ENCODE data around the gene GANAB. TPM values are rescaled to one million over a fixed set of nuclear protein-coding genes. Genes with fewer than 3 reads are reported as not detected.
A peak's percentile ranks its signal among the peaks of the same experiment; 100 is the strongest.

The GANAB gene
- total RNA-seq, 1 experiment from 2014 or later = 98.5 TPM

DNA sequence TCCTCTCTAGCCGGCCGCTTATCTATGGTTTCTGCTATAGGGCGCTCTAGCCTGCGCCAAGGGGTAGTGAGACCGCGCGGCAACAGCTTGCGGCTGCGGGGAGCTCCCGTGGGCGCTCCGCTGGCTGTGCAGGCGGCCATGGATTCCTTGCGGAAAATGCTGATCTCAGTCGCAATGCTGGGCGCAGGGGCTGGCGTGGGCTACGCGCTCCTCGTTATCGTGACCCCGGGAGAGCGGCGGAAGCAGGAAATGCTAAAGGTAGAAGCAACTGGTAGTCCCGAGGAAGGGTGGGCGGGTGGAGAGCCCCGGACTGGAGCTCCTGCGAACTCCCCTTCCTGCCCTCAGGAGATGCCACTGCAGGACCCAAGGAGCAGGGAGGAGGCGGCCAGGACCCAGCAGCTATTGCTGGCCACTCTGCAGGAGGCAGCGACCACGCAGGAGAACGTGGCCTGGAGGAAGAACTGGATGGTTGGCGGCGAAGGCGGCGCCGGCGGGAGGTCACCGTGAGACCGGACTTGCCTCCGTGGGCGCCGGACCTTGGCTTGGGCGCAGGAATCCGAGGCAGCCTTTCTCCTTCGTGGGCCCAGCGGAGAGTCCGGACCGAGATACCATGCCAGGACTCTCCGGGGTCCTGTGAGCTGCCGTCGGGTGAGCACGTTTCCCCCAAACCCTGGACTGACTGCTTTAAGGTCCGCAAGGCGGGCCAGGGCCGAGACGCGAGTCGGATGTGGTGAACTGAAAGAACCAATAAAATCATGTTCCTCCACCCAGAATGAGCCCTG lies 25.4 kb upstream of the GANAB start, which contains the start of the genes LBHD1 and UQCC3:
TSS of gene LBHD1 (minus strand) at position 660 of the 782 bp plus-strand sequence. CDS start 2,236 bp downstream, outside the sequence.
TSS of gene UQCC3 (plus strand) at position 66 of the 782 bp plus-strand sequence. CDS start at position 139, 73 bp downstream.
- Histone ChIP-seq H3K4me1 (ENCODE audit: low read length) (peaks cover 39% of the 10 kb centered on the region), H3K9ac (ENCODE audit: low read length) (peak within 1 kb of the TSS; percentile 96), H2AFZ (ENCODE audit: low read length) (peak within 1 kb of the TSS; percentile 17; the same call in 1 of the 2 replicates), H3K9me2 (replicated peaks; ENCODE audit: insufficient read depth, low read length) (no peaks in the 10 kb centered on the region), H3K4me3 (ENCODE audit: low read length) (peak within 1 kb of the TSS; percentile 95), H3K27me3 (ENCODE audit: low read length) (no peaks in the 10 kb centered on the region), H3K9me3 (ENCODE audit: low read length) (no peaks in the 10 kb centered on the region), H3K27ac (ENCODE audit: low read length) (peak within 1 kb of the TSS; percentile 88), H3K4me2 (ENCODE audit: low read depth, low read length, poor library complexity, severe bottlenecking) (peak within 1 kb of the TSS; percentile 93), H3K79me2 (ENCODE audit: low read length) (peaks cover 63% of the 10 kb centered on the region), H3K36me3 (ENCODE audit: insufficient read depth, low read length) (peaks cover 8% of the 10 kb centered on the region; the same call in 1 of the 2 replicates), H4K20me1 (ENCODE audit: insufficient read depth, low read depth, low read length) (no peaks in the 10 kb centered on the region)
- peak; percentile 96 for DNase-seq

DNA sequence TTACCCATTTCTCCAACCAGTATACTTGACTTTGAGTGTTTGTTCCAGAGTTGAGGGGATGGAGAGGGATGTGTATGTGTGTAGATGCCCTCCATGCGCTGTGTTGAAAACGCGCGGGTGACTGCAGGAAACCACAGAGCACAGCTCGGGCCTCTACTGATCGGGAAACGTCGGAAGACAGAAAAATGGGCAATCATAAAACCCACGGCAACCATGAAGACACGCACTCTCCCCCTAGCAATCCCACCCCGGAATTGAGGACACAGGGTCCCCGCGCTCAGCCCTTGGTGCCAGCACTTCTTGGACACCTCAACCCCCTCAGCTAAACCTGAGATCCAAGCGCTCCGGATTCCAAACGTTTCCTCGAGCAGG lies 24.8 kb upstream of the GANAB start:
- no peak for DNase-seq
- Histone ChIP-seq H2AFZ (ENCODE audit: low read length) (no peak overlapping the region), H3K9ac (ENCODE audit: low read length) (peak overlapping the region; percentile 96), H3K4me1 (ENCODE audit: low read length) (peaks cover 42% of the 10 kb centered on the region), H3K36me3 (ENCODE audit: insufficient read depth, low read length) (peaks cover 8% of the 10 kb centered on the region; the same call in 1 of the 2 replicates), H3K9me3 (ENCODE audit: low read length) (no peaks in the 10 kb centered on the region), H3K27ac (ENCODE audit: low read length) (peak overlapping the region; percentile 88), H3K27me3 (ENCODE audit: low read length) (no peaks in the 10 kb centered on the region), H3K9me2 (replicated peaks; ENCODE audit: insufficient read depth, low read length) (no peaks in the 10 kb centered on the region), H3K4me3 (ENCODE audit: low read length) (peak overlapping the region; percentile 95), H3K4me2 (ENCODE audit: low read depth, low read length, poor library complexity, severe bottlenecking) (peak overlapping the region; percentile 93), H4K20me1 (ENCODE audit: insufficient read depth, low read depth, low read length) (no peaks in the 10 kb centered on the region), H3K79me2 (ENCODE audit: low read length) (peaks cover 64% of the 10 kb centered on the region)

DNA sequence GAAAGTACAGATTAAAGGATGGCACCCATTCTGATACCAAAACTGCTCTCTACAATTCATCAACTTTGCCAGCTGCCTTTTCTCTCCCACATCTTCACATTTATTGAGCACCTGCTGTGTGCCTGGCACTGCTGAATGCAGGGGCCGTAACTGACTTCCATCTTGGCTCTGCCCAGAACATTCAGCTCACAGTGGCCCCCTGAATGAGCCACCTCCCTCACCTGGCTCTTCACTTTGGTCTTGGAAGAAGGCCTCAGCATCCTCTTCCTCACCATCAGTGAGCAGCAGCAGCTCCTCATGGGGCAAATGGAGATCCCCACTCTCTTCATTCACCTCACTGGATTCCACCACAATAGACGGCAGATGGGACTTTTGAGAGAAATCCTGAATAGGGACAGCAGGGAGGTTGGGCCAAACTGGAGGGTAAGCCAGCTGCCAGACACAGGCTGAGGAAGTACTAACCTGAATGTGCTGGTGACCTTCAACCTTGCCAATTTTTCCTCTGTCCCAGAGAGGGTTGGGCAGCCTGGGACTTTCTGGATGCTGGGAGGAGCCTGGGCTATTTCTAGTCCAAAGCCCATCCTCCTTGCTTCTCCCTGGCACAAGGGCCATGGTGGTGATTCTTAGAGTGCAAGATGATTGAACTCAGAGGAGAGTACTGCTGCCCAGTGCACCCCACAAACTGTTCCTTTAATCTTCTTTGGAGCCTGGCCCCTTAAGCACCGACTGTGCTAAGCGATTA lies 23.2 kb upstream of the GANAB start:
- Histone ChIP-seq H3K4me3 (ENCODE audit: low read length) (no peak overlapping the region), H3K9ac (ENCODE audit: low read length) (peak overlapping the region; percentile 14; the same call in 1 of the 2 replicates), H3K9me3 (ENCODE audit: low read length) (no peaks in the 10 kb centered on the region), H3K27ac (ENCODE audit: low read length) (peak overlapping the region; percentile 42; the same call in 1 of the 2 replicates), H3K27me3 (ENCODE audit: low read length) (no peaks in the 10 kb centered on the region), H3K79me2 (ENCODE audit: low read length) (peaks cover 77% of the 10 kb centered on the region), H3K36me3 (ENCODE audit: insufficient read depth, low read length) (peaks cover 9% of the 10 kb centered on the region; the same call in 1 of the 2 replicates), H3K4me1 (ENCODE audit: low read length) (peaks cover 49% of the 10 kb centered on the region), H4K20me1 (ENCODE audit: insufficient read depth, low read depth, low read length) (no peaks in the 10 kb centered on the region; the same call in 1 of the 2 replicates), H2AFZ (ENCODE audit: low read length) (no peak overlapping the region), H3K4me2 (ENCODE audit: low read depth, low read length, poor library complexity, severe bottlenecking) (peak overlapping the region; percentile 93), H3K9me2 (replicated peaks; ENCODE audit: insufficient read depth, low read length) (no peaks in the 10 kb centered on the region)
- DNase-seq = no peak

GRCh38 chr11:62667460-62667859 lies 21.0 kb upstream of the GANAB start:
- H3K27ac ChIP-seq (ENCODE audit: low read length) = peak overlapping the region; percentile 88

GRCh38 chr11:62666259-62666926 lies 20.0 kb upstream of the GANAB start:
- peaks cover 65% of the 10 kb centered on the region for H3K79me2 ChIP-seq (ENCODE audit: low read length)

More at GRCh38 chr11:62667460-62667859, 21.0 kb upstream of the GANAB start:
- Histone ChIP-seq H3K9me3 (ENCODE audit: low read length) (no peaks in the 10 kb centered on the region), H3K79me2 (ENCODE audit: low read length) (peaks cover 73% of the 10 kb centered on the region), H4K20me1 (ENCODE audit: insufficient read depth, low read depth, low read length) (no peaks in the 10 kb centered on the region; the same call in 1 of the 2 replicates), H3K27me3 (ENCODE audit: low read length) (no peaks in the 10 kb centered on the region), H3K4me1 (ENCODE audit: low read length) (peaks cover 46% of the 10 kb centered on the region), H3K36me3 (ENCODE audit: insufficient read depth, low read length) (peaks cover 15% of the 10 kb centered on the region), H3K4me2 (ENCODE audit: low read depth, low read length, poor library complexity, severe bottlenecking) (peak overlapping the region; percentile 76), H3K9me2 (replicated peaks; ENCODE audit: insufficient read depth, low read length) (no peaks in the 10 kb centered on the region), H2AFZ (ENCODE audit: low read length) (no peak overlapping the region), H3K9ac (ENCODE audit: low read length) (peak overlapping the region; percentile 100), H3K4me3 (ENCODE audit: low read length) (peak overlapping the region; percentile 100; the same call in 1 of the 2 replicates)
- DNase-seq = no peak

DNA sequence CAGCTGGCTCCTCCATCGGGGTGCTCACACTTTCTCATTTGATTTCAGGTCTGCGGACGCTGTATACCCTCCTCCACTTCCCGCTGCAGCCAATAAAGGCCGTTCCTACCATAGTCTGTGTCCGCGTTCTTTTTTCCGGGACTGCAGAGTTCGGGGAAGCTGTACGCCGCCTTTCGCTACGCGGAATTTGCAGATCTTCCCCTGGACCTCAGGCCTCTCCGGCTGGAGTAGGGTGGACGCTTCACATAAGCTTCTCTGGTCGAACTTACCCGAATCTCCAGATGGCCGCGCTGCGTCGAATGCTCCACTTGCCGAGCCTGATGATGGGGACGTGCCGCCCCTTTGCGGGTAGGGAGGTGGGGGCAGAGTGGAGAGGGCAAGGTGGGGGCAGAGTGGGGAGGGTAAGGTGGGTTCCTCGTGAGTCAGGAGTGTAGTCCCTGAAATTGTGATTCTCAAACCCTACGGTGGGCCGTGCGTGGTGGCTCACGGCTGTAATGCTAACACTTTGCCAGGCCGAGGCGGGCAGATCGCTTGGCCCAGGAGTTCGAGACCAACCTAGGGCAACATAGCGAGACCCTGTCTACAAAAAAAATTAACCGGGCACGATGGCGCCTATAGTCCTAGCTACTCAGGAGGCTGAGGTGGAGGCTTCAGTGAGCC lies 19.3 kb upstream of the GANAB start:
- no peaks in the 10 kb centered on the region; the same call in 1 of the 2 replicates for H4K20me1 ChIP-seq (ENCODE audit: insufficient read depth, low read depth, low read length)
- H3K79me2 ChIP-seq (ENCODE audit: low read length) = peaks cover 58% of the 10 kb centered on the region
- H3K4me1 ChIP-seq (ENCODE audit: low read length) = peaks cover 40% of the 10 kb centered on the region
- no peaks in the 10 kb centered on the region for H3K9me3 ChIP-seq (ENCODE audit: low read length)
- DNase-seq = peak; percentile 81
- peaks cover 17% of the 10 kb centered on the region for H3K36me3 ChIP-seq (ENCODE audit: insufficient read depth, low read length)
- H3K4me3 ChIP-seq (ENCODE audit: low read length) = peak overlapping the region; percentile 100
- H2AFZ ChIP-seq (ENCODE audit: low read length) = no peak overlapping the region
- no peaks in the 10 kb centered on the region for H3K27me3 ChIP-seq (ENCODE audit: low read length)
- H3K27ac ChIP-seq (ENCODE audit: low read length) = peak overlapping the region; percentile 88
- H3K9ac ChIP-seq (ENCODE audit: low read length) = peak overlapping the region; percentile 100
- no peaks in the 10 kb centered on the region for H3K9me2 ChIP-seq (replicated peaks; ENCODE audit: insufficient read depth, low read length)
- peak overlapping the region; percentile 76 for H3K4me2 ChIP-seq (ENCODE audit: low read depth, low read length, poor library complexity, severe bottlenecking)

More at GRCh38 chr11:62666259-62666926, 20.0 kb upstream of the GANAB start:
- no peak overlapping the region for H2AFZ ChIP-seq (ENCODE audit: low read length)
- H3K27me3 ChIP-seq (ENCODE audit: low read length) = no peaks in the 10 kb centered on the region
- peaks cover 17% of the 10 kb centered on the region for H3K36me3 ChIP-seq (ENCODE audit: insufficient read depth, low read length)
- H3K9ac ChIP-seq (ENCODE audit: low read length) = peak overlapping the region; percentile 100
- peak overlapping the region; percentile 100 for H3K4me3 ChIP-seq (ENCODE audit: low read length)
- H3K9me3 ChIP-seq (ENCODE audit: low read length) = no peaks in the 10 kb centered on the region
- no peaks in the 10 kb centered on the region; the same call in 1 of the 2 replicates for H4K20me1 ChIP-seq (ENCODE audit: insufficient read depth, low read depth, low read length)
- peak overlapping the region; percentile 88 for H3K27ac ChIP-seq (ENCODE audit: low read length)
- H3K4me2 ChIP-seq (ENCODE audit: low read depth, low read length, poor library complexity, severe bottlenecking) = peak overlapping the region; percentile 76
- peaks cover 44% of the 10 kb centered on the region for H3K4me1 ChIP-seq (ENCODE audit: low read length)
- H3K9me2 ChIP-seq (replicated peaks; ENCODE audit: insufficient read depth, low read length) = no peaks in the 10 kb centered on the region
- DNase-seq = peak; percentile 60

DNA sequence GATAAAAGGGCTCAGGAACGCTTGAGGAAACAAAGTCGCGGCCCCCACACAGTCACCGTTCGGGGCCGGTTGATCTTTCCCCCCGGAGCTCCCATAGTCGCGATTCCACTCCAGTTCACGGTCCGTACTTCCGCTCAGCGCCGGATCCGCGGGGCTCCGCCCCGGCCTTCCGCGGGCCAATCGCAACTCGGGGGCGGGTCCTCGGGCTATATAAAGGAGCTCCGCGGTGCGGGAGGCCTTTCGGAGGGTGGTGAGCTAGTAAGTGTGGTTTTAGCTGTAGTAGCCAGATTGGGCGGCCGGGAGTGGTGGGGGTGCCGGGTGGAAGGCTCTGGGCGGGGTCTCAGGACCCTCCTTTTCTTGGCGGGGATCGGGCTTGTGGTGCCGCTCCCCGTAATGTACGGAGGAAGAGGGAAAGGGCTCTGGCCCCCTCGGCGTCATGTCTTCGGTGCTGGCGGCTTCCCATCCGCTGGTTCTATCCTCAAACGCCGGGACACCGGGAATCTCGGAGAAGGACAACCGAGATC lies 18.7 kb upstream of the GANAB start, which contains the start of the genes C11orf98 and CSKMT:
TSS of gene C11orf98 (minus strand) at position 136 of the 524 bp plus-strand sequence. CDS start at position 95, 41 bp downstream.
TSS of gene CSKMT (plus strand) at position 238 of the 524 bp plus-strand sequence. CDS start 568 bp downstream, outside the sequence.
- no peaks in the 10 kb centered on the region for H3K9me2 ChIP-seq (replicated peaks; ENCODE audit: insufficient read depth, low read length)
- peak within 1 kb of the TSS; percentile 76 for H3K4me2 ChIP-seq (ENCODE audit: low read depth, low read length, poor library complexity, severe bottlenecking)
- H3K9ac ChIP-seq (ENCODE audit: low read length) = peak within 1 kb of the TSS; percentile 100
- DNase-seq = peak; percentile 98
- peak within 1 kb of the TSS; percentile 100 for H3K4me3 ChIP-seq (ENCODE audit: low read length)
- no peaks in the 10 kb centered on the region for H3K27me3 ChIP-seq (ENCODE audit: low read length)
- H4K20me1 ChIP-seq (ENCODE audit: insufficient read depth, low read depth, low read length) = no peaks in the 10 kb centered on the region; the same call in 1 of the 2 replicates
- no peaks in the 10 kb centered on the region for H3K9me3 ChIP-seq (ENCODE audit: low read length)
- peaks cover 34% of the 10 kb centered on the region for H3K4me1 ChIP-seq (ENCODE audit: low read length)
- peak within 1 kb of the TSS; percentile 84; the same call in 1 of the 2 replicates for H2AFZ ChIP-seq (ENCODE audit: low read length)
- H3K79me2 ChIP-seq (ENCODE audit: low read length) = peaks cover 53% of the 10 kb centered on the region
- H3K36me3 ChIP-seq (ENCODE audit: insufficient read depth, low read length) = peaks cover 17% of the 10 kb centered on the region
- H3K27ac ChIP-seq (ENCODE audit: low read length) = peak within 1 kb of the TSS; percentile 88
